Urinary bladder (tissue), 4 donors: ENCODE results near the gene PNMT. TPM values are rescaled to one million over a fixed set of nuclear protein-coding genes. Genes with fewer than 3 reads are reported as not detected.
"Not testable (repeated sequence)": the region's sequence is repeated elsewhere in the genome, so short reads cannot be mapped to it uniquely, and the experiment has no call there.

Experiments
- DNase-seq: peaks from one replicate; pipeline ENCODE4 v3.0.0-alpha.2; 2015; ENCODE audit errors: extremely low spot score
- H3K27ac ChIP-seq: one replicate; pipeline ENCODE4 v1.5.1; 2013; ENCODE audit warnings: low read depth, mild to moderate bottlenecking, moderate library complexity
- H3K36me3 ChIP-seq: one replicate; pipeline ENCODE4 v1.6.1; 2013; ENCODE audit warnings: mild to moderate bottlenecking, moderate library complexity; ENCODE audit not compliant: insufficient read depth
- H3K4me1 ChIP-seq: one replicate; pipeline ENCODE4 v1.6.1; 2013; ENCODE audit warnings: mild to moderate bottlenecking, moderate library complexity; ENCODE audit not compliant: insufficient read depth
- H3K4me3 ChIP-seq: one replicate; pipeline ENCODE4 v1.5.1; 2013; ENCODE audit warnings: low read depth, low read length
- WGBS: extraction: QIAGEN DNeasy Blood & Tissue Kit; methylation state at CpG from one replicate; pipeline ENCODE4 v1.1.7; 2013; 5-methylcytosine and 5-hydroxymethylcytosine counted together
- polyA plus RNA-seq: library from polyadenylated mRNA; stranded (reverse); fragments of 200-250 nt; gene quantifications from one replicate; pipeline ENCODE4 v1.2.3, GENCODE V29; 2013
- total RNA-seq: library from RNA; depleted of rRNA; stranded (reverse); fragments of >200 nt; gene quantifications from one replicate; pipeline ENCODE4 v1.2.3, GENCODE V29; 2014
- donor health status: healthy with polysubstance abuse.
- donor health status: healthy.

Gene PNMT
- total and polyA plus RNA-seq, 2 donors: 9.3 TPM; not detected in 1

DNA sequence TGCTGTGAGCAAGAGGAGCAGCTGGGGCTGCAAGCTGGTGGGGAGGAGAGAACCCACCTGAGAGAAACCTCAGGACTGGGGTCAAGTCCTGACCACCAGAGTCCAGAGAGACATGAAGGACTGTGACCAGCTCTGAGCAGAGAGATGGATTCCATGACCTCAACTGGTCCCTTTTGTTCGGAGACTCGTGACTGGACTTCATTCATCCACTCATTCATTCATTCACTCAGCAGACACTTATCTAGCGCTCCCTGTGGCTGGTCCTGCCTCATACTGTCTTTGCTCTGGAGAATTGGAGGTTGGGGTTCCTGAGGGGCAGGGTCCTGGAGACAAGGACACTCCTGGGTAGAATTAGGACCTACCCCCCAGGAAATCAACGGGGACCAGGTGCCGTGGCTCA, 35.7 kb downstream of the PNMT start:
- Histone ChIP-seq H3K36me3 (peaks cover 2% of the 10 kb centered on the region), H3K27ac (peak overlapping the region; percentile 45), H3K4me1 (peaks cover 3% of the 10 kb centered on the region), H3K4me3 (no peak overlapping the region)
- 89% methylated on average over 5 of the region's 5 CpGs for WGBS
- no peak for DNase-seq

DNA sequence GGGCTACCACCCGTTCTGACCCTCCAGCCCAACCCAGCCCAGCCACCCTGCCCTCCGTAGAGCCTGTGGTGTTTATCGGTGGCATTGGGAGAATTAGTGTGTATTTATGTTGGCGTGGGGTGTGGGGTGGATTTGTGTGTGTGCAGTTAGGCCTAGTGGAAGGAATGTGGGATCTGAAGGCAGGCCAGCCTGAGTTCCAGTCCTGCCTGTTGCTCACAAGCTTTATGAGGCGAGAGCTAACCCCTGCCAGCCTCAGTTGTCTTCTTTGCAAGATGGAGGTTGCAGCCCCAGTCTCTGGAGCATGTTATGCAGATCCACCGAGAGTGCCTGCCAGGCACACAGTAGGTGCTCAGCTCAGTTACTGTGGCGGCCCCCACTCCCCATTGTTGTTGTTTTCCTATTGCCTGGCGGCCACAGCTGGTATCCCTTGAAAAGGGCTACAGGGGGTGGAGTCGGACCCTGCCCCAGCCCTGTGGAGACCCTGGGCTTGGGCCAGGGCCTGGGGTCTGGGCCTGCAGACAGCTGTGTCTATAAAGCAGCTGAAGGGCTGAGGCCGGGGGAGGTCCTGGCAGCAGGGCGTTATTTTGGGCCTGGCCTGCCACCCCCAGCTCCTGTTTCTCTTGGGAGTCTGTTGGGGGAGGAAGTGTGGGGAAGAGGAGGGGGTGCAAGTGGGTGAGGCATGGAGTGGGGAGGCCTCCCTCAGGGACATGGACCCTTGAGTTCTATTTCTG, 36.7 kb downstream of the PNMT start:
- no peak overlapping the region for H3K4me3 ChIP-seq
- H3K4me1 ChIP-seq: peaks cover 3% of the 10 kb centered on the region

DNA sequence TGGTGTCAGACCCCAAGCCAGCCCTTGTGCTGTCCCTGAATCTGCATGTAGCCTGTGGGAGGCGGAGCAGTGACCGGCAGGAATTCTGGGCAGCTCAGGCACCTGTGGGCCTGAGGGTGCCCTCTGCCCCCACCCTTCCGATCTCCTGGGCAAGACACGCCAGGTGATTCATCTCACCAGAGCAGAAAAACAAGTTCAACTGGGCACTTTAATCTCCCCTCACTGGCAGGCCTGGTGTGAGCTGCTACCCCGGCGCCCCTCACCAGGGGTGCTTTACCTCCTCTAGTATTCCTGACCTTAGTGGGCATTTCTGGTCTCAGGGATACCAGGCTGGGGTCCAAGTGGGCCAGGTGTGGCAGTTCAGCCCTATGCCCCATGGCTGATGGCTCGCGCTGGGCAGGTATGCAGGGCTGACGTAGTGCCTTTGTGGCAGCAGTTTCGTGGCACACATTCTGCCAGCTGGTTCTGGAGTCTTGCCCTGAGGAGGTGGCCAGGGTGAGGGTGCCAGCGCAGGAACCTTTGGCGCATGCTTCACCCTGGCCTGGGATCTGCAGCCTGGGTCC, 37.6 kb downstream of the PNMT start:
- Histone ChIP-seq H3K4me3 (no peak overlapping the region), H3K4me1 (peaks cover 3% of the 10 kb centered on the region), H3K36me3 (peaks cover 2% of the 10 kb centered on the region), H3K27ac (peak overlapping the region; percentile 40)
- DNase-seq: no peak
- 82% methylated on average over 12 of the region's 12 CpGs for WGBS

More for the DNA sequence above, 36.7 kb downstream of the PNMT start:
- peaks cover 2% of the 10 kb centered on the region for H3K36me3 ChIP-seq
- H3K27ac ChIP-seq: peak overlapping the region; percentile 40
- 44% methylated on average over 11 of the region's 11 CpGs for WGBS
- no peak for DNase-seq

DNA sequence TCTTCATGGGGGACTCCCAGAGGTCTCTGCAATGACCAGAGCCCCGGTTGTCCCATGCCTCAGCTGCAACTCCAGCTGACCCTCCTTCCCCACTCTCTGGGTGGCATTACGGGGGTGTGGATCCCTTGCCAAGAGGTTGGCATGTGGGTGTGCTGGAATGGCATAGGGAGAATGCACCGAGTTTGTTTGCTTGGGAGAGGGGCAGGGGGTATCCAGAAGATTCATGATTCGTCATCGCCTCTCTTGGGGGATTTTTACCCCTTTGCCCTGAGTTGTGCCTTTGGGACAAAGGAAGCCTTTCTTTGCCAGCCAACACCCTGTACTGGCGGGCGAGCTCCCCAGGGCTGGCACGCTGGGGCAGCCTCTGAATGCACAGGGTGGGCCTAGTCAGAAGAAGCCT, 38.1 kb downstream of the PNMT start:
- no peak for DNase-seq
- peaks cover 3% of the 10 kb centered on the region for H3K4me1 ChIP-seq
- H3K4me3 ChIP-seq: no peak overlapping the region
- H3K27ac ChIP-seq: peak overlapping the region; percentile 35
- whole genome bisulfite sequencing: 77% methylated on average over 8 of the region's 8 CpGs
- peaks cover 2% of the 10 kb centered on the region for H3K36me3 ChIP-seq

DNA sequence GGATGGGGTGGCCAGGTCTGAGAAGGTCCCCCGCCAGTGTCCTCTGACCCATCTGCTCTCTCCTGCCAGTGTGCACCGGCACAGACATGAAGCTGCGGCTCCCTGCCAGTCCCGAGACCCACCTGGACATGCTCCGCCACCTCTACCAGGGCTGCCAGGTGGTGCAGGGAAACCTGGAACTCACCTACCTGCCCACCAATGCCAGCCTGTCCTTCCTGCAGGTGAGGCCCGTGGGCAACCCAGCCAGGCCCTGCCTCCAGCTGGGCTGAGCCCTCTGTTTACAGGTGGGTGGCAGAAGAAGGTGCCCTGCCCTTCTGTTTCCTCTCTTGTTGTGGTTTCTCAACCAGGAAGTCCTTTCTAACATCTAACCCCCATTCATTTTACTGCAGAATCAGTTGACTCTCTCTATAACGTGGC, 38.7 kb downstream of the PNMT start:
- no peak overlapping the region for H3K4me3 ChIP-seq
- H3K36me3 ChIP-seq: peaks cover 2% of the 10 kb centered on the region
- 83% methylated on average over 7 of the region's 7 CpGs for WGBS
- no peak for DNase-seq
- peaks cover 3% of the 10 kb centered on the region for H3K4me1 ChIP-seq
- no peak overlapping the region for H3K27ac ChIP-seq

DNA sequence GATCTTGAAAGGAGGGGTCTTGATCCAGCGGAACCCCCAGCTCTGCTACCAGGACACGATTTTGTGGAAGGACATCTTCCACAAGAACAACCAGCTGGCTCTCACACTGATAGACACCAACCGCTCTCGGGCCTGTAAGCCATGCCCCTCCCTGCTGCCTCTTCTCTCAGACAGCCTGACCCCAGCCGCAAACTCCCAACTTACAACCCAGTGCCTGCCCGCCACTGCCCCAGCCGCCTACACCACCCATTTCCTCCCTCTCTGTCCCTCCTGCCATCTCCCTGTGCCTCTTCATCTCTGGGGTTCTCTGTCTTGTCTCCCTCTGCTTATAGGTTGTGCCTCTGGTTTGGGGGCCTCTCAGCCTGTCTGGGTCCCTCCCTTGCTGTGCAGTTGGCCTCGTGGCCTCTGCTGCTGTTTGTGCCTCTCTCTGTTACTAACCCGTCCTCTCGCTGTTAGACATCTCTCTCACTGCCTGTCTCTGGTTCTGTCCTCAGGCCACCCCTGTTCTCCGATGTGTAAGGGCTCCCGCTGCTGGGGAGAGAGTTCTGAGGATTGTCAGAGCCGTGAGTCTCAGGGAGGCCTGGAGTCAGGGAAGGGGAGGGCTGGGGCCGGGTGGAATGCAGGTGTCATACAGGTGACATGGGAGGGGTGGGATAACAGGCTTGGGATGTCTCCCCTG, 41.2 kb downstream of the PNMT start:
- 87% methylated on average over 14 of the region's 14 CpGs for WGBS

DNA sequence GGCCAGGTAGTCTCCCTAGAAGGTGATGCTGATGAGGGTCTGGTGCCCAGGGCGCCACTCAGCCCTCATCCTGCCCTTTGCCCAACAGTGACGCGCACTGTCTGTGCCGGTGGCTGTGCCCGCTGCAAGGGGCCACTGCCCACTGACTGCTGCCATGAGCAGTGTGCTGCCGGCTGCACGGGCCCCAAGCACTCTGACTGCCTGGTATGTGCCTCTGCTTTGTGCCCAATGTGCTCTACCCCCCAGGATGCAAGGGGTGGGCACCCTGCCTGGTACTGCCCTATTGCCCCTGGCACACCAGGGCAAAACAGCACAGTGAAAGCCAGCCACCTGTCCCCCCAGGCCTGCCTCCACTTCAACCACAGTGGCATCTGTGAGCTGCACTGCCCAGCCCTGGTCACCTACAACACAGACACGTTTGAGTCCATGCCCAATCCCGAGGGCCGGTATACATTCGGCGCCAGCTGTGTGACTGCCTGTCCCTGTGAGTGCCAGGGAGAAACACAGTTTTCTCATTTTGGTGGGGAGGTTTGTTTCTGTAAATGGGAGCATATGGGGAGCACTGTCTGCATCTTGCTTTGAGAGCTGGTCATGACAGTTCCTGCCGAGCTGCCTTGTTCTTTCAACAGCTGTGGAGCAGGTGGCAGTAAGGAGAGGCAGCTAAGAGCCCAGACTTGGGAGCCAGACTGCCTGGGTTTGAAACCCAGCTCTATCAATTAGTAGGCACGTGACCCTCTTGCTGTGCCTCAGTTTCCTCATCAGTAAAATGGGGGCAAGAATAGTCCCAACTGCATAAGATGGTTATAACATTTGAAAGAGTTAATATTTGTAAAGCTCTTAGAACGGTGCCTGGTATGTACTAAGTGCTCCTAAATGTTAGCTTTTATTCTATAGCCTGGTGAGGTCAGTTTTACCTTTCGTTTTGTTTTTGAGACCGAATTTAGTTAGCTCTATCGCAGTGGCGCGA, 42.0 kb downstream of the PNMT start:
- H3K4me1 ChIP-seq: peaks cover under 1% of the 10 kb centered on the region
- no peak overlapping the region for H3K4me3 ChIP-seq
- WGBS: 93% methylated on average over 20 of the region's 20 CpGs
- peaks cover 2% of the 10 kb centered on the region for H3K36me3 ChIP-seq
- DNase-seq: no peak
- no peak overlapping the region for H3K27ac ChIP-seq

More for the DNA sequence above, 41.2 kb downstream of the PNMT start:
- Histone ChIP-seq H3K4me1 (peaks cover 3% of the 10 kb centered on the region), H3K27ac (no peak overlapping the region), H3K36me3 (peaks cover 2% of the 10 kb centered on the region), H3K4me3 (no peak overlapping the region)
- no peak for DNase-seq

DNA sequence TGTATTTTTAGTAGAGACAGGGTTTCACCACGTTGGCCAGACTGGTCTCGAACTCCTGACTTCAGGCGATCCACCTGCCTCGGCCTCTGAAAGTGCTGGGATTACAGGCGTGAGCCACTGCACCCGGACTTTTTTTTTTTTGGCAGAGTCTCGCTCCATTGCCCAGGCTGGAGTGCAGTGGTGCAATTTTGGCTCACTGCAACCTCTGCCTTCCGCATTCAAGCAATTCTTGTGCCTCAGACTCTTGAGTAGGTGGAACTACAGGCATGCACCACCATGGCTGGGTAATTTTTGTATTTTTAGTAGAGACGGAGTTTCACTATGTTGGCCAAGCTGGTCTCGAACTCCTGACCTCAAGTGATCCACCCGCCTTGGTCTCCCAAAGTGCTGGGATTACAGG, 42.8 kb downstream of the PNMT start:
- not testable (repeated sequence) for DNase-seq, H3K27ac ChIP-seq, H3K36me3 ChIP-seq, H3K4me1 ChIP-seq, H3K4me3 ChIP-seq
- WGBS: 91% methylated on average over 11 of the region's 11 CpGs

DNA sequence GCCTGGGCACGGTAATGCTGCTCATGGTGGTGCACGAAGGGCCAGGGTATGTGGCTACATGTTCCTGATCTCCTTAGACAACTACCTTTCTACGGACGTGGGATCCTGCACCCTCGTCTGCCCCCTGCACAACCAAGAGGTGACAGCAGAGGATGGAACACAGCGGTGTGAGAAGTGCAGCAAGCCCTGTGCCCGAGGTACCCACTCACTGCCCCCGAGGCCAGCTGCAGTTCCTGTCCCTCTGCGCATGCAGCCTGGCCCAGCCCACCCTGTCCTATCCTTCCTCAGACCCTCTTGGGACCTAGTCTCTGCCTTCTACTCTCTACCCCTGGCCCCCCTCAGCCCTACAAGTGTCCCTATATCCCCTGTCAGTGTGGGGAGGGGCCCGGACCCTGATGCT, 43.6 kb downstream of the PNMT start:
- H3K4me3 ChIP-seq: no peak overlapping the region
- DNase-seq: no peak
- WGBS: 92% methylated on average over 10 of the region's 10 CpGs
- H3K36me3 ChIP-seq: peaks cover 2% of the 10 kb centered on the region
- no peak overlapping the region for H3K27ac ChIP-seq
- H3K4me1 ChIP-seq: no peaks in the 10 kb centered on the region

DNA sequence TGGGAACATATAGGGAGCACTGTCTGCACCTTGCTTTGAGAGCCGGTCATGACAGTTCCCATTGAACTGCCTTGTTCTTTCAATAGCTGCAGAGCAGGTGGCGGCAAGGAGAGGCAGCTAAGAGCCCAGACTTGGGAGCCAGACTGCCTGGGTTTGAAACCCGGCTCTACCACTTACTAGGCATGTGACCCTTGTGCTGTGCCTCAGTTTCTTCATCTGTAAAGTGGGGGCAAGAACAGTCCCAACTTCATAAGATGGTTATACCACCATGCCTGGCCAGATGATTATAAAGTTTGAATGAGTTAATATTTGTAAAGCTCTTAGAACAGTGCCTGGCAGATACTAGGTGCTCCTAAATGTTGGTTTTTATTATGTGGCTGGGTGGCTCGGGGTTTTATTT, 46.0 kb downstream of the PNMT start:
- DNase-seq: no peak
- H3K27ac ChIP-seq: no peak overlapping the region
- H3K4me3 ChIP-seq: no peak overlapping the region
- WGBS: 95% methylated on average over 4 of the region's 4 CpGs
- peaks cover 6% of the 10 kb centered on the region for H3K36me3 ChIP-seq
- H3K4me1 ChIP-seq: no peaks in the 10 kb centered on the region

DNA sequence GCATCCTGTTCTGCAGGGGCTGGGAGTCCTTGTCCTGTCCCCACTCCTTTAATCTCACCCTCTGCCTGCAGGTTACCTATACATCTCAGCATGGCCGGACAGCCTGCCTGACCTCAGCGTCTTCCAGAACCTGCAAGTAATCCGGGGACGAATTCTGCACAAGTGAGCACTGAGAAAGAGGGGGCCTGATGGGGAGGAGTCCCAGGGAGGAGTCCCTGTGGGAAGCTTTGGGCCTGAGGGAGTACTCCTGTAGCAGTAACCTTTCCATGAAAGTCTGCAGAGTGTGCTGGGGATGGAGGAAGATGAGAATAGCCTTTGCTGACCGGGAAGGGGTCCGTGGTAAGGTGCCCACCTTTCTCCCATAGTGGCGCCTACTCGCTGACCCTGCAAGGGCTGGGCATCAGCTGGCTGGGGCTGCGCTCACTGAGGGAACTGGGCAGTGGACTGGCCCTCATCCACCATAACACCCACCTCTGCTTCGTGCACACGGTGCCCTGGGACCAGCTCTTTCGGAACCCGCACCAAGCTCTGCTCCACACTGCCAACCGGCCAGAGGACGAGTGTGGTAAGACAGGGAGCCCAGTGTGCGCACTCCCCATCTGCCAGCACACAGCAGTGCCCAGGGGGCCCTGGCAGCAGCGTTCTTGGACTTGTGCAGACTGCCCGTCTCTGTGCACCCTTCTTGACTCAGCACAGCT, 47.3 kb downstream of the PNMT start:
- WGBS: 95% methylated on average over 18 of the region's 18 CpGs
- H3K36me3 ChIP-seq: peaks cover 8% of the 10 kb centered on the region
- H3K4me1 ChIP-seq: no peaks in the 10 kb centered on the region
- no peak overlapping the region for H3K27ac ChIP-seq
- H3K4me3 ChIP-seq: no peak overlapping the region
- no peak for DNase-seq

DNA sequence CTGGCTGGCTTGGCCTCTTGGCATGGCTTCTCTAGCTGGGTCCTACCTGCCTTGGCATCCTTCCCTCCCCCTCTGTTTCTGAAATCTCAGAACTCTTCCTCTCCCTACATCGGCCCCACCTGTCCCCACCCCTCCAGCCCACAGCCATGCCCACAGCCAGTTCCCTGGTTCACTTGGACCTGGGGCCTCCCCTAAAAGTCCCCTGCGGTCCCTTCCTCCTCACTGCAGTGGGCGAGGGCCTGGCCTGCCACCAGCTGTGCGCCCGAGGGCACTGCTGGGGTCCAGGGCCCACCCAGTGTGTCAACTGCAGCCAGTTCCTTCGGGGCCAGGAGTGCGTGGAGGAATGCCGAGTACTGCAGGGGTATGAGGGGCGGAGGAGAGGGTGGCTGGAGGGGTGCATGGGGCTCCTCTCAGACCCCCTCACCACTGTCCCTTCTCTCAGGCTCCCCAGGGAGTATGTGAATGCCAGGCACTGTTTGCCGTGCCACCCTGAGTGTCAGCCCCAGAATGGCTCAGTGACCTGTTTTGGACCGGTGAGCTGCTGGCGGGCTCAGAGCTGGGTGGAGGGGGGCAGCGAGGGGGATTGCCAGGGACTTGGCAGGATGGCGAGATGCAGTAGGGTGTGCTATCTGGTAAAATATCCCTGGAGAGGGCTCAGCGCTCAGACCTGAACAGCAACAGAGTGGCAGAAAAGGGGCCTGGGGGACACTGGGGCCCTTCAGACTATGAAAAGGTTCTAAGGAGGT, 48.0 kb downstream of the PNMT start:
- H3K4me1 ChIP-seq: no peaks in the 10 kb centered on the region
- H3K27ac ChIP-seq: no peak overlapping the region
- WGBS: 91% methylated on average over 15 of the region's 15 CpGs
- DNase-seq: no peak
- H3K36me3 ChIP-seq: peaks cover 8% of the 10 kb centered on the region
- no peak overlapping the region for H3K4me3 ChIP-seq
